HG02852 (cell line): ENCODE data around the gene EMCN.
A peak's percentile ranks its signal among the peaks of the same experiment; 100 is the strongest.
"Not testable (repeated sequence)": the region's sequence is repeated elsewhere in the genome, so short reads cannot be mapped to it uniquely, and the experiment has no call there.

Experiments used
- ATAC-seq: cut with Tn5 transposase; IDR thresholded peaks from one replicate; pipeline ENCODE4 v1.9.1; 2021; ENCODE audit warnings: mild to moderate bottlenecking, moderate library complexity; ENCODE audit not compliant: unreplicated experiment

The EMCN gene

GRCh38 chr4:100517864-100518341 lies at the start of gene EMCN:
TSS of gene EMCN (minus strand) at chr4:100518022. CDS start at chr4:100517914, 108 bp downstream.
- no peak for ATAC-seq

DNA sequence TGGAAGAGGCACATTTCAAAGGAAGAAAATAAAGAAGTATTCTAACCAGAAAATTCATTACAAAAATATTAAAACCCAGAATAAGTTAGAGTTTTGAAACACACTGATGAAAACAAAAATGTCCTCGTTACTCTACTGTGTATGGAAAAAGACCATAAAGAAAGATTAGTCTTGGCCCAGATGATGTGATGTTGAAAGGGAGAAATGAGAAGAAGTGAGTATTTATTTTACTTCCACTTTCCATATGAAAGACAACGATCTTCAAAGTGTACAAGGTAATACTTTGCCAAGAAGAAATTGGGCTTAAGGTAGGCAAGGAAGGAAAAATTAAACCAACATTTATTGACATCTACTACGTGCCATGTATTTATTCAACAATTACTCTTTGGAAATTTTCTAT lies 48.6 kb upstream of the EMCN start:
- ATAC-seq, result peak; percentile 52

GRCh38 chr4:100557306-100557705 lies 39.5 kb upstream of the EMCN start:
- no peak for ATAC-seq

DNA sequence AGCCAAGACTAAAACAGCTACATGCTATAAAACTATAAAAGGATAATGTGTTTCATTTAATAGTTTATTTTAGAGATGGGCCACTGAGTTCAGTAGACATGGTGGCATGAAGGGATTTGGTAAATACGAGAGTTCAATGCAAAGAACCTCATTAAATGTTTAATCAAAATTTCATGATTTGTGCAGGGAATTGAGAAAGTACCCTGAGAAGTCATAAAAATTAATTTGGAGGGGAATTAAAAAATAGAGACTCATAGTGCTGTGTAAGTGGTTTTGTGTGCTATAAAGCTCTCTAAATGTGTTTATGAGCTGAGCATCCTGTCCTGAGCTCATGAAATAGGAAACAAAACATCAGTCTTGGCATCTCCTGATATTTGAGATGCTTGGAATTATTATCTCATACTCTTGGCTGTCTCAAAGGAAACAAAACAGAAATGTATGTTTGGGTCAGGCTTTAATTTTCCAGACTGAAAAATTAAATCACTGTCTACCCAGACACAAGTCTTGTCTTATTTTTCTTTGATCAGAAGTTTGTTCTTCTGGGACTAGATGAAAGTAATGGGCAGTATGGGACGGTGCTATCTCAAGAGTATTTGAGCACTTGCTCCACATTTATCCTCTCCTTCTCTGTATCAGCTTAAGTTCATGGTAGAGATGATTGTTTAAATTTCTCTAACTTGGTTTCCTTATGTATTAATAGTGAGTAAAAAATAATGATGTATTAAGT lies 38.0 kb upstream of the EMCN start:
- ATAC-seq, result no peak

DNA sequence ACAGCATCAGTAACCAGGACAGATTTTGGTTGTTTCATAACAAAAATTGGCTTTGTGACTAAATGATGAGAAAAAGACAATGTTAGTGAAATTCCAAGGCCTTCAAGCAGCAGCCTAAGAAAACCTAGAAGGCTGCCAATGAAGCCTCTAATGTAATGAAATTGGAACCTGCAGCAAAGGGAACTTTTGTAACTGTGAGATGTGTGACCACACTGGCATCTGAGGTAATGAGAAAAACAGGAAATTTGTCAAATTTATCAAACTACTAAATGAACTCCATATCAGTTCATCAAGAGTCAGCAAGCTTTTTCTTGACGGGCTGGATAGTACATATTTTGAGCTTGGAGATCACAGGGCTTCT lies 30.4 kb upstream of the EMCN start:
- ATAC-seq, result no peak

DNA sequence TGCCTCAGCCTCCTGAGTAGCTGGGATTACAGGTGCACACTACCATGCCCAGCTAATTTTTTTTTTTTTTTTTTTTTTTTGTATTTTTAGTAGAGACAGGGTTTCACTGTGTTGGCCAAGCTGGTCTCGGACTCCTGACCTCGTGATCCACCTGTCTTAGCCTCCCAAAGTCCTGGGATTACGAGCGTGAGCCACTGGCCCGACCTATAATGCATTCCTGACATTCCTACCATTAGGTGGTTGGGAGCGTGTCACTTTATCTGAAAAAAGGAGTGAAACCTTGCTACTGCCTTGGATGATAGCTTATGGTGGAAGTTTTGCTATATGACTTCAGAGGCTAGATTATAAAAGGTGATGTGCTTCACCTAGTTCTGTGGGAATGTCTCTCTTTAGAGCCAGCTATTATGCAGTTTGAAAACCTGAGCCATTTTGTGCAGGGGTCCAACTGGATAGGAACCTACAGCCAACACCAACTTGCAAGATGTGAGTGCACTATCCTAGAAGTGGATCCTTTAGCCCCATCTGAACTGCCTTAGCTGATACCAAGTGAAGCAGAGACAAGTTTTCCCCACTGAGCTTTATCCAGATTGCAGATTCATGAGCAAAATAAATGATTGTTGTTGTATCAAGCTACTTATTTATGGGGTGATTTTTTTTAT lies 29.8 kb upstream of the EMCN start:
- ATAC-seq, result no peak

DNA sequence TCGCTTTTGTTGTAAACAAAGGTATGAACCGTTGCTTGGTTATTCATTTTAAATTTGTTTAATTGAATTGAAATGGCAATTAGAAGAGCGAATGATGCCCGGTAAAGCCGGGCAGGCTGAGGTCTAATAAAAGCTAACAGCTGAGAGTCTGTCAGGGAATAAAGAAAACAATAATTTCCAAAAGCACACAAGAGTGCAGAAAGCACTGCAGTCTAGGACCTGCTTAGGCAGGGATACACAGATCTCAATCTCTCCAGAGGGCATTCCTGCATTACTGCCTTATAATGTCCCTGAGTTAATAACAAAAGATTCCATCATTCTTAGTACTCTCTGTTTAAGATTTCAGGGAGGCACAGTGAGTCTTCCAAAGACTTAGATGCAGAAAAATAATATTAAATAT lies 27.6 kb upstream of the EMCN start:
- ATAC-seq, result no peak

DNA sequence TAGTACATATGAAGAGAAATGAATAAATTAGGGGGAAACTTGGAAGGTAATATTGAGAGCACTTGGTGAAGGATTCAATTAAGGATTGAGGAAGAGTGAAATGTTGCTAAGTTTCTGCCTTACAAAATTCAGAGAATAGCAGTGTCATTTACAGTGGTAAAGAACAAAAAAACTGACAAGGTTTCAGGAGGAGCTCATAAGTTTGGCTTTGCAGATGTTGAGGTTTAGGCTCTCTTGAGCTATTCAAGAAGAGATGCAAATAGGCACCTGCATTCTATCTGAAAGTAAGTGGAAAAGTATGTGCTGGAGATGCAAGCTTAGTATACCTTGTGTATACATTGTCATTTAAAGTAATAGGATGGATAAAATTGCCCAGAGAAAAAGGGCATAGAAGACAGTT lies 22.3 kb upstream of the EMCN start:
- no peak for ATAC-seq

- no peak for ATAC-seq
Measured at GRCh38 chr4:100539706-100540105, 21.9 kb upstream of the EMCN start.

- ATAC-seq, result no peak
Measured at GRCh38 chr4:100533741-100534140, 15.9 kb upstream of the EMCN start.

DNA sequence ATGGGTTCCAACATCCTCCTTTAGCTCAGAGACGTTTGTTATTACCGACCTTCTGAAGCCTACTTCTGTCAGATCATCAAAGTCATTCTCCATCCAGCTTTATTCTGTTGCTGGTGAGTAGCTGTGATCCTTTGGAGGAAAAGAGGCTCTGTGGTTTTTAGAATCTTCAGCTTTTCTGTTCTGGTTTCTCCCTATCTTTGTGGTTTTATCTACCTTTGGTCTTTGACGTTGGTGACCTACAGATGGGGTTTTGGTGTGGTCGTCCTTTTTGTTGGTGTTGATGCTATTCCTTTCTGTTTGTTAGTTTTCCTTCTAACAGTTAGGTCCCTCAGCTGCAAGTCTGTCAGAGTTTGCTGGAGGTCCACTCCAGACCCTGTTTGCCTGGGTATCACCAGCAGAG lies 12.3 kb upstream of the EMCN start:
- ATAC-seq, result not testable (repeated sequence)

DNA sequence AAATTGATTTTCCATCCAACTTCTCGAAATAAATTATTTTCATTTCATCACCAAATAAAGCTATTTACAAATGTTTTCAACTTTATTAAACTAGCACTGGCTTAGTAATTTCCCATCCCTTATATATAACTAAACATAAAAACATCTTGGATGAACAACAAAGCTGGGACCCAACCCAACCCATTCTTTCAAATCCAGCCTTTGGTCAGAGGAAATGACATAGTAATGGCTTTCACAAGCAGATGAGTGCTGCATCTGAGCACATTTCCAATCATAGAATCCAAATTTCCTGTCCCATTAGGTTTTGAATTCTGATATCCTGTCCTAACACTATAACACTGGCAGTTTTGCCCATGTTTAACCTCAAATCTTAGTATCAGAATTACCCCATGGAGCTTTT lies 7.9 kb upstream of the EMCN start:
- ATAC-seq, result no peak

DNA sequence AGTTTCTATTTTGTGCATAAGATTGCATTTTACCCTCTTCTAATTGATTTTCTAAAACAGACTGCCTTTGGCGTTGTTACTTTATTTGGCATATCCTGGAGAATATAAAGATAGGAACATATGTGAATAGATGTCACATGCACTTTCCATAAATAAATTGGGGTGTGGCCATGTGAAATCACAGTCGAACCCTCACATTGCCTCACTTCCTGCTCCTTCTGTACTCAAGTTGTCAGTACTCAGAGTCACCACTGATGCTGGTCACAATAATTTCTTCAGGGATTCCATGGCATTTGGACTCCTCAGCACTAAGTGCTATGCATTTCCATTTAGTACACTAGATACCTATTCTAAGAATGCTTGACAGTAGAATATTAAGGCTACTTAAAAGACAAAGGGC lies 1.4 kb upstream of the EMCN start:
- no peak for ATAC-seq

DNA sequence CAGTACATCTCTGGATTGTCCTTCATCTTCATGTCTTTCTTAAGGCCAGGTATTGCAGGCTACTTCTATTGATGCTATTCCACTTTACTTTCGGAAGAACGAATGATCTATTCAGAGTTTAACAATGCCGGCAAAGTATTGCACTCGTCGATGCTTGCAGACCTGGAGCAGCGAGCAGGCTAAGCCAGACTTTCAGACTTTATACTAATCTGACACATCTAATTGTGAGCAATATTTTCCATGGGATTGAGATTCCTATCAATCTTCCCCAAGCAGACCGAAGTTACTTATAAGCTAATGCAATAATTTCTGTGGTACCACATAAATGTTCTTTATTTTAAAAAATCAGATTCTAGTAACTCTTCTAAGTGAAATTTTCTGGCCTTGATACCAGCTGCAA lies 1.6 kb downstream of the EMCN start:
- no peak for ATAC-seq

DNA sequence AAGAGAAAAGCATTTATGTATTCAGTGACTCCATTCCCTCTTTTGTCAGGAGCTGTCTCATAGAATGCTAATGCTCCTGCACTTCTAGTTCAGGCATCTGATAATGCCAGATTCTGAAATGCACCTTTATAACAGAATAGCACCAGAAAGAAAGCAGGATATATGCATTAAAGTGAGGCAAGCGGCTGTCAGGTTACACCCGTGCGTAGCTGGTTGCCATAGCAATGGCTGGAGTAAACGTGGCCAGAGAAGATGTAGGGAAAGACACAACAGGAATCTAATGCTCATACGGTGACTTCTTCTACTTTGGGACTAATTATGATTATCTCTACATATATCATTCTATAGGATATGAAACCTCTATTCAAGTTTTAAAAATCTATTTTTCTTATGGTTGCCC lies 5.9 kb downstream of the EMCN start:
- ATAC-seq, result no peak

DNA sequence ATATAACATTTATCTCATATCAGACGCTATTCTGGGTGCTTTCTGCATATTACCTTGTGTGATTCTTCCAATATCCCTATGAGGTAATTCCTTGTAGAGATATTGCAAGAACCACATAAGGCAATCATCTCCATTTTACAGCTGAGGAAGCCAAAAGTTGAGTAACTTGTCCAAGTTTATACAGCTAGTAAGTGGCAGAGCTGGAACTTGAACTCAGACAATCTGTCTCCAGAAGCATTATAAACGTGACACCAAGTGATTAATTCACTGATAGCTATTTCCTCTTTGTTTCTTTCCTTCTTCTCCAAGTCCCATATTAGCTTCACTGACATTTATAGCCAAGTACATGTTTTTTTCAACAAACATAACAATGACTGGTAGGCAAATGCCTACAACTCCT lies 7.3 kb downstream of the EMCN start:
- no peak for ATAC-seq

- ATAC-seq, result no peak
Measured at GRCh38 chr4:100509386-100509785, 8.4 kb downstream of the EMCN start.

DNA sequence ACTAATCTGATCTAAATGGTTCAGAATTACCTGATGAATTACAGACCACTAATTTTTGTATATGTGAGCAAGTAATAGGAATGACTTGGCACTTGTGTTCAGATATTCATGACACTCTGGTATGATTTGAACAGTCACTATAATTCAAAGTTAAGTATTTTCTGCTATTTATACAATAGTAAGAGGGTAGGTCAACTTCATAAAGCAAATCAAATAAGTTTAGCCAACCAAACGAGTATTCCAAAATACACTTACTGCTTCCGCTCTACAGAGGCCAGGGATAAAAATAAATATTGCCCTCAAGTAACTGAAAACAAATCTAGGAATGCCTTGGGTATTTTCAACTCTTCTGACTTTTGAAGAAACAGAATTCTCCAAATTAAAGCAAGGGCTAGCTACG lies 9.1 kb downstream of the EMCN start:
- ATAC-seq, result no peak

DNA sequence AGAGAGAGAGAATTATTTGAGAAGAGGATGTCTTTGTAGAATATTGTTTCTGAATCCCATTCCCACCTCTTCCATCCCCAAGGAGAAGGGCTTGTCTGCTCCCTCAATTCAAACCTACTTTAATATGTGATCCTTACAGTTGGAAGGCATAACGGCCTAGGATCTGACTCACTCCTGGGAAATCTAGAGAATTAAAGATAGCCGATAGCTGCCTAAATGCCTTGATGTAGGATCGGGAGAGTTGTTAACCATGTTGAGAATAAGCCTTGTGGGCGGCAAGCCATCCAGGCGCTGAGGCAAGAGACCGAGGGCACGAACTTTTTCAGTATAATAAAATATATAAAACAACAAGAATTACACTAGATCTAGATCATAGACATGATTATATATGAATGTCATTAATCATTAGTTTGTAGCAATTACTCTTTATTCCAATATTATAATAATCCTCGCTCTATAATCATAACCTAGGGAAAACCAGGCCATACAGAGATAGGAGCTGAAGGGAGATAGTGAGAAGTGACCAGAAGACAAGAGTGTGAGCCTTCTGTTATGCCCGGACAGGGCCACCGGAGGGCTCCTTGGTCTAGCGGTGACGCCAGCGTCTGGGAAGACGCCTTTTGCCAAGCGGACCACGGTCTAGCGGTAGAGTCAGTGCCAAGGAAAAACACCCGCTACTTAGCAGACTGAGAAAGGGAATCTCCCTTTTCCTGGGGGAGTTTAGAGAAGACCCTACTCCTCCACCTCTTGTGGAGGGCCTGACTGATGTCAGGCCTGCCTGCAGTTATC lies 13.5 kb downstream of the EMCN start:
- no peak for ATAC-seq

- no peak for ATAC-seq
Measured at GRCh38 chr4:100497791-100498190, 20.0 kb downstream of the EMCN start.

DNA sequence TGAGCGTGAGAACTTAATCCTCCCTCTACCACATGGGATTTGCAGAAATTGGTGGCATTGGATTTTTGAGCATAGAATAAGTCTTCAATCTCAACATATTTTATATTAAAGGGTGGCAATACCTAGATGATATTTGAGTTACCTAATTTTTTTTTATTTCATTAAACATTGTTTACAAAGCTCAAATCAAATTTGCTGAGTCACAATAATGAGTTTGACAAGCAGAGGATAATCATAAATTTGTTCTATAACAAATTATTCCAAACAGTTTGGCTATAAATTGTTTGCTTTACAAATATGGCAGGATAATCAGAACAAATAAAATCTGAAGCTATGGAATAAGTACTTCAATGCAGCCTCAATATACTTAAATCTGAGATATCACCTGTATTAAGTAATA lies 22.7 kb downstream of the EMCN start:
- ATAC-seq, result no peak

DNA sequence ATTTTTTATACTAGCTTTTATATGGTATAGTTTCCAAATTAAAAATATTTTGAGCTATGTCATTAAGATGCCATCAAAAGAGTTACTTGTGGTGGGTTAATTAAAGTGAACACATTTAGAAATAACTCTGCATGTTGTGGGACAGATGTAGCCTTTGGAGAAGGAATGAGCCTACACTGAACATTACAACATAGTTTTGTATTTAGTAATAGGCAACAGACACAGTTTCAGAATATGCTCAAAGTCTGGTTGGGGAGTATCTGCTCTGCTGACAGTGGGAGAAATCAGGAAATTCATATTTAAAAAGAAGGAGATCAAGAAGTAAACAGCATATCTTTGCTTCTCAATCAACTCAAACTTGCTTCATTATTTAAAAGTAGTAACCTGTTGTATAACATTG lies 23.7 kb downstream of the EMCN start:
- ATAC-seq, result no peak
